Measurements from ENCODE around the gene OSTM1.
A peak's percentile ranks its signal among the peaks of the same experiment; 100 is the strongest.

DNA sequence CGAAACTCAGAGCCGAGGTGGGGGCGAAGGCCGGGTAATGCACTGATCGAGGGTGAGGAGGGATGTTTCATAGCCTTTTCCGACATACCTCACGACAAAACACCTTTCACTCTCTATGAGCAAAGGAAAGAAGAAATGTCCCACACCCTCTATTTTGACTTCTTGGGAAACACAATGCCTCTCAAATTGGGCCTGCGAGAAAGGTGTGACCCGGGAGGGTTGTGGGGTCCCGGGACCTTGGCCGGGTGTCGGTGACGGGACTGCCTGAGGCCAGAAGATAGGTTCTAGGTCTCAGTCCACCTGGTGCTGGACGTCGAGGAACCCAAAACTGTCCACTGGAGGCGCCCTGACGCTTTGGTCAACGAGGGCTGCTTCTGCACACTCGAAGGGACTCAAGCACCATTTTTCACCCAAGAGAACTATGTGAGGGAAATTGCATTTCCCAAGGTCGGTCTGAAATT, 41.1 kb upstream of the OSTM1 start:
- TF ChIP-seq EZH2 (IDR thresholded peaks at IDR 0.05; ENCODE audit: insufficient read depth, poor library complexity, severe bottlenecking) = no peak
- 0 out of 2 replicates have a peak, but pooled peaks have one; percentile 7 for TF ChIP-seq EZH2phosphoT487 (IDR thresholded peaks at IDR 0.05; ENCODE audit: insufficient read depth, low read depth)

Measured in GM23248 (cell line).